Measurements from ENCODE around the gene RELL2.

Gene RELL2

GRCh38 chr5:141683596-141684141, 46.9 kb downstream of the RELL2 start:
- TF ChIP-seq CTCF (conservative IDR thresholded peaks at IDR 0.05; ENCODE audit: low read length): no peak
- no peak for DNase-seq (ENCODE audit: low read depth)

GRCh38 chr5:141685591-141685990, 48.8 kb downstream of the RELL2 start:
- H3K4me3 ChIP-seq (ENCODE audit: low read length): no peak overlapping the region
- no peak for TF ChIP-seq CTCF (conservative IDR thresholded peaks at IDR 0.05; ENCODE audit: low read length)
- no peak for DNase-seq (ENCODE audit: low read depth)

More at GRCh38 chr5:141683596-141684141, 46.9 kb downstream of the RELL2 start:
- H3K4me3 ChIP-seq (ENCODE audit: low read length): no peak overlapping the region

- H3K4me3 ChIP-seq (ENCODE audit: low read length): no peak overlapping the region
- TF ChIP-seq CTCF (conservative IDR thresholded peaks at IDR 0.05; ENCODE audit: low read length): no peak
- no peak for DNase-seq (ENCODE audit: low read depth)
Observed at GRCh38 chr5:141686648-141687416, 50.0 kb downstream of the RELL2 start.
